HEK293 (cell line): ENCODE measurements around the gene UMAD1.

ENCODE experiments used
- CTCF ChIA-PET: fragments of 350-600 bp; formaldehyde crosslinking; extraction: SDS; loops from one replicate; lab custom pipeline; 2021; ENCODE audit warnings: antibody characterized with exemption; lab: Yijun Ruan, JAX
- POLR2A ChIA-PET: fragments of 300-600 bp; formaldehyde crosslinking; extraction: SDS; loops from one replicate; lab custom pipeline; 2020; ENCODE audit warnings: antibody characterized with exemption, inconsistent platforms; lab: Yijun Ruan, JAX
- H3K27ac ChIP-seq: fragments of 200-500 bp; sonication (Bioruptor generic); 2 replicates; pipeline ENCODE4 v1.5.1; 2014; ENCODE audit warnings: low read depth, low read length, control low read depth, inconsistent platforms; ENCODE audit errors: extremely low read depth
- H3K36me3 ChIP-seq, 2 experiments: fragments of 200-500 bp in 1 of 2; sonication (Bioruptor generic) in 1 of 2; 1 replicate in 1 of 2; 2 replicates in 1 of 2; pipeline ENCODE4 v1.5.1; 2014 to 2017; ENCODE audit warnings: inconsistent platforms in 2 of 2, low read length in 2 of 2; ENCODE audit not compliant: control insufficient read depth in 2 of 2, insufficient read depth in 1 of 2
- H3K4me1 ChIP-seq: fragments of 200-500 bp; sonication (Bioruptor generic); 2 replicates; pipeline ENCODE4 v1.5.1; 2014; ENCODE audit warnings: mild to moderate bottlenecking, low read length, inconsistent platforms; ENCODE audit not compliant: control insufficient read depth, insufficient read depth
- H3K4me3 ChIP-seq: 2 replicates; pipeline ENCODE4 v1.5.1; 2011; ENCODE audit warnings: low read depth, mild to moderate bottlenecking, control low read depth, low read length, moderate library complexity
- H3K9me3 ChIP-seq: fragments of 200-500 bp; sonication (Bioruptor generic); 2 replicates; pipeline ENCODE4 v1.5.1; 2014; ENCODE audit warnings: low read depth, low read length, inconsistent platforms; ENCODE audit not compliant: control insufficient read depth, insufficient read depth
- BCL11B ChIP-seq: fragments of 450-650 bp; formaldehyde crosslinking; IDR thresholded peaks from 2 replicates; pipeline ENCODE4 v1.5.1; 2016; ENCODE audit warnings: low read depth, missing biosample characterization, missing genetic modification characterization
- GFI1B ChIP-seq: fragments of 450-650 bp; formaldehyde crosslinking; IDR thresholded peaks from 2 replicates; pipeline ENCODE4 v1.5.1; 2016; ENCODE audit warnings: missing biosample characterization, missing genetic modification characterization
- KLF1 ChIP-seq: fragments of 450-650 bp; formaldehyde crosslinking; IDR thresholded peaks from 2 replicates; pipeline ENCODE4 v1.5.1; 2016; ENCODE audit warnings: missing biosample characterization, missing genetic modification characterization
- REPIN1 ChIP-seq: fragments of 450-650 bp; formaldehyde crosslinking; IDR thresholded peaks from 2 replicates; pipeline ENCODE4 v1.5.1; 2017; ENCODE audit warnings: missing biosample characterization, missing genetic modification characterization, low read depth
- WT1 ChIP-seq: fragments of 450-650 bp; formaldehyde crosslinking; IDR thresholded peaks from 2 replicates; pipeline ENCODE4 v1.5.1; 2016; ENCODE audit warnings: missing biosample characterization, missing genetic modification characterization
- ZBTB20 ChIP-seq: fragments of 450-650 bp; formaldehyde crosslinking; IDR thresholded peaks from 2 replicates; pipeline ENCODE4 v1.5.1; 2016; ENCODE audit warnings: missing biosample characterization, missing genetic modification characterization
- ZNF146 ChIP-seq: fragments of 450-650 bp; formaldehyde crosslinking; IDR thresholded peaks from 2 replicates; pipeline ENCODE4 v1.5.1; 2016; ENCODE audit warnings: missing biosample characterization, missing genetic modification characterization
- ZNF169 ChIP-seq: fragments of 450-650 bp; formaldehyde crosslinking; IDR thresholded peaks from 2 replicates; pipeline ENCODE4 v1.5.1; 2016; ENCODE audit warnings: missing biosample characterization, missing genetic modification characterization
- ZNF211 ChIP-seq: fragments of 450-650 bp; formaldehyde crosslinking; IDR thresholded peaks from 2 replicates; pipeline ENCODE4 v1.5.1; 2016; ENCODE audit warnings: low read depth, missing biosample characterization, missing genetic modification characterization
- ZNF24 ChIP-seq: fragments of 450-650 bp; formaldehyde crosslinking; IDR thresholded peaks from 2 replicates; pipeline ENCODE4 v1.5.1; 2016; ENCODE audit warnings: missing biosample characterization, missing genetic modification characterization
- ZNF274 ChIP-seq, 2 experiments: fragments of 200-500 bp in 1 of 2; fragments of 450-650 bp in 1 of 2; sonication (Bioruptor generic) in 1 of 2; formaldehyde crosslinking in 1 of 2; IDR thresholded peaks; 2 replicates each; pipeline versions ENCODE4 v1.5.1 to v1.6.1; 2014 to 2016; ENCODE audit warnings: borderline replicate concordance in 1 of 2, inconsistent platforms in 1 of 2, low read length in 1 of 2, missing biosample characterization in 1 of 2, missing genetic modification characterization in 1 of 2
- ZNF335 ChIP-seq: fragments of 450-650 bp; formaldehyde crosslinking; conservative IDR thresholded peaks from 2 replicates; pipeline ENCODE4 v1.5.1; 2016; ENCODE audit warnings: missing biosample characterization, missing genetic modification characterization
- ZNF404 ChIP-seq: fragments of 450-650 bp; formaldehyde crosslinking; IDR thresholded peaks from 2 replicates; pipeline ENCODE4 v1.5.1; 2017; ENCODE audit warnings: missing biosample characterization, missing genetic modification characterization
- ZNF423 ChIP-seq: fragments of 450-650 bp; formaldehyde crosslinking; IDR thresholded peaks from 2 replicates; pipeline ENCODE4 v1.5.1; 2016; ENCODE audit warnings: missing biosample characterization, missing genetic modification characterization
- ZNF473 ChIP-seq: fragments of 450-650 bp; formaldehyde crosslinking; IDR thresholded peaks from 2 replicates; pipeline ENCODE4 v1.5.1; 2017; ENCODE audit warnings: missing biosample characterization, missing genetic modification characterization
- ZNF549 ChIP-seq: fragments of 450-650 bp; IDR thresholded peaks from 2 replicates; pipeline ENCODE4 v1.5.1; 2018; ENCODE audit warnings: missing biosample characterization, missing genetic modification characterization, mild to moderate bottlenecking, inconsistent platforms, moderate library complexity
- ZNF654 ChIP-seq: fragments of 450-650 bp; formaldehyde crosslinking; IDR thresholded peaks from 2 replicates; pipeline ENCODE4 v1.5.1; 2016; ENCODE audit warnings: low read depth, missing biosample characterization, missing genetic modification characterization
- ZNF830 ChIP-seq: fragments of 450-650 bp; IDR thresholded peaks from 2 replicates; pipeline ENCODE4 v1.5.0; 2018; ENCODE audit warnings: missing biosample characterization, missing genetic modification characterization, low read depth, mild to moderate bottlenecking, moderate library complexity
- ZSCAN16 ChIP-seq: fragments of 450-650 bp; formaldehyde crosslinking; IDR thresholded peaks from 2 replicates; pipeline ENCODE4 v1.5.1; 2016; ENCODE audit warnings: missing biosample characterization, missing genetic modification characterization
- TF ChIP-seq, protein P1 (sequence below): fragments of 450-650 bp; IDR thresholded peaks from 2 replicates; pipeline ENCODE4 v1.5.1; 2018; ENCODE audit warnings: missing biosample characterization, mild to moderate bottlenecking, missing genetic modification characterization
- TF ChIP-seq, protein P2 (sequence below): fragments of 450-650 bp; formaldehyde crosslinking; IDR thresholded peaks from 2 replicates; pipeline ENCODE4 v1.5.1; 2017; ENCODE audit warnings: missing biosample characterization, missing genetic modification characterization
- TF ChIP-seq, protein P3 (sequence below): fragments of 450-650 bp; formaldehyde crosslinking; IDR thresholded peaks from 2 replicates; pipeline ENCODE4 v1.5.1; 2016; ENCODE audit warnings: missing biosample characterization, missing genetic modification characterization
- TF ChIP-seq, protein P4 (sequence below): fragments of 450-650 bp; formaldehyde crosslinking; IDR thresholded peaks from 2 replicates; pipeline ENCODE4 v1.5.1; 2016; ENCODE audit warnings: missing biosample characterization, missing genetic modification characterization

UMAD1 gene

DNA sequence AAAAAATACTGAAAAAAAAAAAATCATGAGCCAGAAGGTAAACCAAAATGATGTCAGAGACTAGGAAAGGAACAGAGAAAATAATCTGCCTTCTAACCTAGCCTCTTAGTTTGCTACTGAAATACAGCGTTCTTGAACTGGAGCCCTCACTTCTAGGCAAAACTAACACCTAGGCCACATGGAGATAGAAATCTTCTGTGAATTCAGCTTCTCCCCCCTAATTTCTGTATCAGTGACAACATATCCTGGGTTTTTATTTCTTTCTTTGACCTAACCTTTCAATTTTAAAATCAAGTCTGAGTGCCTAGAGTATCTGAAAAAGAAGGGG, 228.0 kb downstream of the UMAD1 start:
- Histone ChIP-seq H3K9me3 (no peaks in the 10 kb centered on the region), H3K4me1 (no peaks in the 10 kb centered on the region), H3K36me3 (no peaks in the 10 kb centered on the region), H3K27ac (no peak overlapping the region), H3K4me3 (no peak overlapping the region)
- TF ChIP-seq ZNF335 (tag by site-specific recombination), result no peak
- TF ChIP-seq ZNF423 (tag by site-specific recombination), result no peak
- TF ChIP-seq ZBTB20 (tag by site-specific recombination), result no peak
- TF ChIP-seq ZNF404 (tag by site-specific recombination), result no peak
- TF ChIP-seq ZNF169 (tag by site-specific recombination), result no peak
- TF ChIP-seq ZSCAN16 (tag by site-specific recombination), result no peak
- TF ChIP-seq, protein P1, sequence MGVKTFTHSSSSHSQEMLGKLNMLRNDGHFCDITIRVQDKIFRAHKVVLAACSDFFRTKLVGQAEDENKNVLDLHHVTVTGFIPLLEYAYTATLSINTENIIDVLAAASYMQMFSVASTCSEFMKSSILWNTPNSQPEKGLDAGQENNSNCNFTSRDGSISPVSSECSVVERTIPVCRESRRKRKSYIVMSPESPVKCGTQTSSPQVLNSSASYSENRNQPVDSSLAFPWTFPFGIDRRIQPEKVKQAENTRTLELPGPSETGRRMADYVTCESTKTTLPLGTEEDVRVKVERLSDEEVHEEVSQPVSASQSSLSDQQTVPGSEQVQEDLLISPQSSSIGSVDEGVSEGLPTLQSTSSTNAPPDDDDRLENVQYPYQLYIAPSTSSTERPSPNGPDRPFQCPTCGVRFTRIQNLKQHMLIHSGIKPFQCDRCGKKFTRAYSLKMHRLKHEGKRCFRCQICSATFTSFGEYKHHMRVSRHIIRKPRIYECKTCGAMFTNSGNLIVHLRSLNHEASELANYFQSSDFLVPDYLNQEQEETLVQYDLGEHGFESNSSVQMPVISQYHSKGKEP (tag by site-specific recombination), result no peak
- no peak for TF ChIP-seq KLF1 (tag by site-specific recombination)
- TF ChIP-seq, protein P2, sequence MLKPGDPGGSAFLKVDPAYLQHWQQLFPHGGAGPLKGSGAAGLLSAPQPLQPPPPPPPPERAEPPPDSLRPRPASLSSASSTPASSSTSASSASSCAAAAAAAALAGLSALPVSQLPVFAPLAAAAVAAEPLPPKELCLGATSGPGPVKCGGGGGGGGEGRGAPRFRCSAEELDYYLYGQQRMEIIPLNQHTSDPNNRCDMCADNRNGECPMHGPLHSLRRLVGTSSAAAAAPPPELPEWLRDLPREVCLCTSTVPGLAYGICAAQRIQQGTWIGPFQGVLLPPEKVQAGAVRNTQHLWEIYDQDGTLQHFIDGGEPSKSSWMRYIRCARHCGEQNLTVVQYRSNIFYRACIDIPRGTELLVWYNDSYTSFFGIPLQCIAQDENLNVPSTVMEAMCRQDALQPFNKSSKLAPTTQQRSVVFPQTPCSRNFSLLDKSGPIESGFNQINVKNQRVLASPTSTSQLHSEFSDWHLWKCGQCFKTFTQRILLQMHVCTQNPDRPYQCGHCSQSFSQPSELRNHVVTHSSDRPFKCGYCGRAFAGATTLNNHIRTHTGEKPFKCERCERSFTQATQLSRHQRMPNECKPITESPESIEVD (tag by site-specific recombination), result no peak
- no peak for TF ChIP-seq ZNF473 (tag by site-specific recombination)
- POLR2A ChIA-PET, result no interaction called here
- CTCF ChIA-PET, result interaction anchor here (0.6 to 0.7 kb wide), 2 partner anchors 10 to 108 kb away, joined by 3 to 4 read pairs; no protein-coding TSS in a partner anchor

DNA sequence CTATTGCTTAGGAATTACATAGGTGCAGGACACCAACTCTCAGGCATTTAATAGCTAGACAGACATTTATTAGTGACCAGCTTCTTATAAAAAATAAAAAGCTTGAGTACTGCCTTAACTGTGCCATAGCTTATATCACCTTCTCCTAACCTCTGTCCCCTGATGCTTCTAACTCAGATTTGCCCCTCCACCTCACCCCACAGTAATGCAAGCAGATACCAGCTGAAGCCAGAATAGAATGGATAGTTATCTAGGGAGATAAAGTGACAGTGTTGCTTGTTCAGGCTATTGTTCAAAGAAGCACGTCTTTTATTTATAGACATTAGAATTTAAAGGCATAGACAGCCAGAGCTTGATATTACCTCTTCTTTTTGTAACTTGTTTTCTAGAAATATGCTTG, 228.5 kb downstream of the UMAD1 start:
- Histone ChIP-seq H3K4me1 (no peaks in the 10 kb centered on the region), H3K9me3 (no peaks in the 10 kb centered on the region), H3K36me3 (no peaks in the 10 kb centered on the region), H3K4me3 (no peak overlapping the region), H3K27ac (no peak overlapping the region)
- ChIA-PET POLR2A (no interaction called here), CTCF (interaction anchor here (0.6 to 0.7 kb wide), 2 partner anchors 11 to 108 kb away, joined by 3 to 4 read pairs; no protein-coding TSS in a partner anchor)
- TF ChIP-seq ZNF274 (IDR thresholded peaks at IDR 0.05; ENCODE audit: low read length) (no peak), ZNF274 (tag by site-specific recombination; IDR thresholded peaks at IDR 0.05; ENCODE audit: borderline replicate concordance) (no peak), ZNF830 (tag by site-specific recombination) (no peak), ZNF211 (tag by site-specific recombination) (no peak), REPIN1 (tag by site-specific recombination) (no peak), ZNF24 (tag by site-specific recombination) (no peak), ZNF549 (tag by site-specific recombination) (no peak), BCL11B (tag by site-specific recombination) (no peak), ZNF146 (tag by site-specific recombination) (no peak), GFI1B (tag by site-specific recombination) (no peak), ZNF654 (tag by site-specific recombination) (no peak), WT1 (tag by site-specific recombination) (no peak)
- TF ChIP-seq, protein P3, sequence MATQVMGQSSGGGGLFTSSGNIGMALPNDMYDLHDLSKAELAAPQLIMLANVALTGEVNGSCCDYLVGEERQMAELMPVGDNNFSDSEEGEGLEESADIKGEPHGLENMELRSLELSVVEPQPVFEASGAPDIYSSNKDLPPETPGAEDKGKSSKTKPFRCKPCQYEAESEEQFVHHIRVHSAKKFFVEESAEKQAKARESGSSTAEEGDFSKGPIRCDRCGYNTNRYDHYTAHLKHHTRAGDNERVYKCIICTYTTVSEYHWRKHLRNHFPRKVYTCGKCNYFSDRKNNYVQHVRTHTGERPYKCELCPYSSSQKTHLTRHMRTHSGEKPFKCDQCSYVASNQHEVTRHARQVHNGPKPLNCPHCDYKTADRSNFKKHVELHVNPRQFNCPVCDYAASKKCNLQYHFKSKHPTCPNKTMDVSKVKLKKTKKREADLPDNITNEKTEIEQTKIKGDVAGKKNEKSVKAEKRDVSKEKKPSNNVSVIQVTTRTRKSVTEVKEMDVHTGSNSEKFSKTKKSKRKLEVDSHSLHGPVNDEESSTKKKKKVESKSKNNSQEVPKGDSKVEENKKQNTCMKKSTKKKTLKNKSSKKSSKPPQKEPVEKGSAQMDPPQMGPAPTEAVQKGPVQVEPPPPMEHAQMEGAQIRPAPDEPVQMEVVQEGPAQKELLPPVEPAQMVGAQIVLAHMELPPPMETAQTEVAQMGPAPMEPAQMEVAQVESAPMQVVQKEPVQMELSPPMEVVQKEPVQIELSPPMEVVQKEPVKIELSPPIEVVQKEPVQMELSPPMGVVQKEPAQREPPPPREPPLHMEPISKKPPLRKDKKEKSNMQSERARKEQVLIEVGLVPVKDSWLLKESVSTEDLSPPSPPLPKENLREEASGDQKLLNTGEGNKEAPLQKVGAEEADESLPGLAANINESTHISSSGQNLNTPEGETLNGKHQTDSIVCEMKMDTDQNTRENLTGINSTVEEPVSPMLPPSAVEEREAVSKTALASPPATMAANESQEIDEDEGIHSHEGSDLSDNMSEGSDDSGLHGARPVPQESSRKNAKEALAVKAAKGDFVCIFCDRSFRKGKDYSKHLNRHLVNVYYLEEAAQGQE (tag by site-specific recombination), result no peak
- TF ChIP-seq, protein P4, sequence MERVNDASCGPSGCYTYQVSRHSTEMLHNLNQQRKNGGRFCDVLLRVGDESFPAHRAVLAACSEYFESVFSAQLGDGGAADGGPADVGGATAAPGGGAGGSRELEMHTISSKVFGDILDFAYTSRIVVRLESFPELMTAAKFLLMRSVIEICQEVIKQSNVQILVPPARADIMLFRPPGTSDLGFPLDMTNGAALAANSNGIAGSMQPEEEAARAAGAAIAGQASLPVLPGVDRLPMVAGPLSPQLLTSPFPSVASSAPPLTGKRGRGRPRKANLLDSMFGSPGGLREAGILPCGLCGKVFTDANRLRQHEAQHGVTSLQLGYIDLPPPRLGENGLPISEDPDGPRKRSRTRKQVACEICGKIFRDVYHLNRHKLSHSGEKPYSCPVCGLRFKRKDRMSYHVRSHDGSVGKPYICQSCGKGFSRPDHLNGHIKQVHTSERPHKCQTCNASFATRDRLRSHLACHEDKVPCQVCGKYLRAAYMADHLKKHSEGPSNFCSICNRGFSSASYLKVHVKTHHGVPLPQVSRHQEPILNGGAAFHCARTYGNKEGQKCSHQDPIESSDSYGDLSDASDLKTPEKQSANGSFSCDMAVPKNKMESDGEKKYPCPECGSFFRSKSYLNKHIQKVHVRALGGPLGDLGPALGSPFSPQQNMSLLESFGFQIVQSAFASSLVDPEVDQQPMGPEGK, result no peak
